GM10847 (cell line): ENCODE data around the gene BCAR3.

ENCODE experiments used
- POLR2A ChIP-seq: IDR thresholded peaks from 2 replicates; pipeline ENCODE4 v1.6.1; 2011; ENCODE audit not compliant: insufficient read length; ENCODE audit errors: extremely low read depth

The BCAR3 gene

DNA sequence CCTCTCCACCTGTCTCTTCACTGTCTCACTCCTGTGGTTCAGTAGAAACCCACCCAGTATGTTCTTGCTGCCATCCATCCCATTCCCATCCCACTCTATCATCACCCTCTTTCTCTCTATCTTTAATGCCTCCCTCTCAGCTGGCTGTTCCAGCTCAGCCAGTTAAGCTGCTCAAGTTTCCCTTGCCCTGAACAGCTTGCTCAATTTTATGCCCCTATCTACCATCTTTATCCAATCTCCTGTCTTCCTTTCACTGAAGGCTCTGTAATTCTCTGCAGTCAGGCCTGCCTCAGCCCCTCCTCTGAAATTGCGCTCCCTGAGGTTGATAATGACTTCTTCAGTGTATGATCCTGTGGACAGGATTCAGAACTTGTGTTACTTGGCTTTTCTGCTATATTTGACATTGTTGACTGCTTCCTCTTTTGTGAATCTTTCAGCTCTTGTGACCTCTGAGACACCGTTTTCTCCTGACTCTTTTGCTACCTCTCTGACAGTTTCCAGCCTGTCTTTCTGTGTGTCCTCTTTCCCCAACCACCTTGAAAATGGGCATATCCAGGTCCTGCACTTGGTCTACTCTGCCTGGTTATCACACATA is 13.9 kb upstream of the BCAR3 start:
- no peak for TF ChIP-seq POLR2A

DNA sequence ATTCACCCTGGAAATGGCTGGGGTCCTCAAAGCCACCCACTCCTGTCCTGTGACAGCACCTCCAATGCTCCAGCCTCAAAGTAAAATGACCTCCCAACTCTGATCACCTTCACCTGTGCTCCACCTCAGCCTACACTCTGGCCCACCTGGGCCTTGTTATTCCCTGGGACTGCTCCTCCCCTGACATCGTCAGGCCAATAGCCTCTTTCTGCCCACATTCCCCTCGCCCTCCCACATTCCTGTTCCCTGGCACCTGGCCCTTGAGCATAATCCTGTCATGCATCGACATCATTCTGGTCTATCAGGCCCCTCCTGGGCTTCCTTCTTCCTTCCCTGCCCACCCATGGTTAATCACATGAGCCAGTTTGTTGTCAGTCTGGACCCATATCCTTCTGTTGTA is 13.2 kb upstream of the BCAR3 start:
- TF ChIP-seq POLR2A: no peak

- TF ChIP-seq POLR2A: no peak
Observed at GRCh38 chr1:93694039-93694438, 12.4 kb upstream of the BCAR3 start.

DNA sequence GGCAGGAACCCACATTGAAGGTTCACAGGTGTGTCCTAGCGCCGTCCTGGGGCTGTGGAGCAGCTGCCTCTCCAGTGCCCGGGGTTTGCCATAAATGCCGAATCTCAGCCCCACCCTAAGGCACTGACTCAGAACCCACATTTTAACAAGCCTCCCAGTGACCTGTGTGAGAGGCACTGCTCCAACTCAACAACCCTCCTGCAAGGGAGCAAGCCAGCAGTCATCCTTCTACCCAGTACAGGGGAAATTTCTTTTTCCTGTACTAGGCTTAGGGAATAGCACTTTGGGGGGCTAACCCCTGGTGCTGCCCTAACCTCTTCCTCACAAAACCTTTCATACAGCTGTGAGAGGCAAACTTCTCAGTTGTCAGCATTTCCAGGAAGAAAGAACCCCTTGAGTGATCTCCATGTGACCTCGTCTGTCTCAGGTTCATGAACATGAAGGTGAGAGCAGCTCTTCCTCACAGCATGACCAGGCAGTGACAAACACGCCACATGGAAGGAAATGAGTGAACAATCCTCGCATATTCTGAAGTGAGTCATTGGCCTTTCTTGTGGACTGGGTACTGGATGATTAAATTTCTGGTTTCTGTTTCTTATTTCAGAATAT is 11.4 kb upstream of the BCAR3 start:
- no peak for TF ChIP-seq POLR2A

- no peak for TF ChIP-seq POLR2A
Observed at GRCh38 chr1:93692451-93692861, 10.8 kb upstream of the BCAR3 start.

GRCh38 chr1:93692026-93692425 is 10.4 kb upstream of the BCAR3 start:
- TF ChIP-seq POLR2A: no peak

- TF ChIP-seq POLR2A: no peak
Observed at GRCh38 chr1:93690921-93691789, 9.5 kb upstream of the BCAR3 start.

DNA sequence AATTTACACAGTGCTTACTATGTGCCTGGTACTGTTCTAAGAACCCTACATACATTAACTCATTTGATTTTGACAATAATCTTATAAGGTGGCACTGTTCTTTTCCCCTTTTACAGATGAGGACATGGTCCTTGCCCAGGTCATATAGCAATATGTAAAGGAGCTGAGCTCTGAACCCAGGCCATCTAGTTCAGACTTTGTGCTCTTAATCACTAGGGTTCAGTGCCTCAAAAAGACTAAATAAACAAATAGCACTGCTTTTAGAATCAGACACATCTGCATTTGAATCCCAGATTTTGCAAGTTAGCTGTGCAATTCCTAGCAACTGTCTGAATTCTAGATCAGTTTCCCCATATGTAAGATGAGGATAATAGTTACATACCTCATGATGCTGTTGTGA is 8.7 kb upstream of the BCAR3 start:
- no peak for TF ChIP-seq POLR2A

DNA sequence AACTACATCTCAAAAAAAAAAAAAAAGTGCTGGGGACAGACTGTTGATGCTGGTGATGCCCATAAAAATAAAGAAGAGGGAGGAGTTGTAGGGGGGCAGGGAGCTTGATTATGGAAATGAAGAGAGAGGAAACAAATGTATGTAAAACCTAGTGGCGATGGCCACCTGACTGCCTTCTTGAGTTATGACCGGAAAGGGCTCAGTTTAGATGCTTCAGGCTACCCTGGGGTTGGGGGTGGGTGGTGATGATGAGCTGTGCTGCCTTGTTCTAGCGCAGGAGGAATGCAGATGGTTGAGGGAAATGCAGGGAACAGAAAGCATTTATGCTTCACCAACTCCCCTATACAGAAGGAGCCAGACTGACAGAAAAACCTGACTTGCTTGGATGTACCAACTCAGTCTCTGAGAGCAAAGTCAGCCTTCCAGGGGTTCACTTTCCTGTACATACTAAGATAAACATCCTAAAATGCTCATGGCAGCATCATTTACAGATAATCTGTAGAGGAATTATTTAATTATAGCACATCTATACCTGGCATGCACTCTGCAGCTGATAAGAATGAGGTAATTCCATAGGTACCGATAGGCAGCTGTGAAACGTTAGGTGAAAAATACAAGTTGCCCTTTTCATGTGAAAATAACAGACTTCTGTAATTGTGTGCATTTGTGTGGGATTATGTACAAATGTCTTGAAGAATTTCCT is 8.0 kb upstream of the BCAR3 start:
- TF ChIP-seq POLR2A: no peak

DNA sequence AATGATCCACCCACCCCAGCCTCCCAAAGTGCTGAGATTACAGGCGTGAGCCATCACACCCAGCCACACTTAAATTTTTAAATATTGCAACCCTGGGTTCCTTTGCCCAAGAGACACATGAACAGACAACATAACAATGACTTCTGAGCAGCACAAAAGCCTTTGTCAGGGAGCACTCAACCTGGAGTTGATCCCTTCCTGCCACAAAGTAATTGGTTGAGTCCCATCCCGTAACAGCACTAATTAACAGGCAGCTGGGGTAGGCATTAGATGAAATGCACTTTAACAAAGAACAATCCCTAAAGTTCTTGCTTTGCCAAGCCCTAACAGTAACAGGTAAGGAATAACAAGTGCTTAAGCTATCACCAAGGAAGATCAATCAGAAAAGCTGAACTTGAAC is 5.9 kb upstream of the BCAR3 start:
- no peak for TF ChIP-seq POLR2A

DNA sequence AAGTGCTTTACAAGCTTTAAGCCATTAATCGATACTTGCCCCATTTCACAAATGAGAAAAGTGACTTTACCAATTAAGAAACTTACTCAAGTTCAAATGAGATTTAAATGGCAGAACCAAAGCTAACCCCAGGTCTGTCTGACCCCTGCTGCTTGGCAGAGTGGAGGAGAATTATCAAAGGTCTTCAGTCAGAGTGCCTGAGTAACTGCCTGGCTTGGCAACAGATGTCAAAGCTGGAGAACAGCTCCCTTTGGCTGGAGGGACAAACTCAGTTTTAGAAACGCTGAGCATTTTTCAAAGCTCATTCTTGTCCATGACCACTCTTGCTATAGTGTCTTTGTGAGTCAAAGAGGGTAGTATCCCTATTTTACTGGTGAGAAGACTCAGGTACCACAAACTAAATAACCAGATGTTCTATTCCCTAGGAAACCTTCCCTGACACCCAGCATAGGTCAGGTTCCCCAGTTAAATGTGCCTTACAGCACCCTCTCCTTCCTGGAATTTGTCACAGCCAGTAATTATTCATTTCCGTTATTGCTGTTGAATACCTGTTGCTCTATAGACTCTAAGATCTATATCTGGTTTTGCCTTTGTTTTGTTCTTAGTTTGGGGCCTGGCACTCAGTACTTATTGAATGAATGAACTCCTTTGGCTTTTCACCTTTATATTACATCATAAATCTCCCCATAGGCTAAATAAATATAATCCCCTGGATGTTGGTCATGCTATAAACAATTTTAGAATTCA is 5.0 kb upstream of the BCAR3 start:
- no peak for TF ChIP-seq POLR2A

- no peak for TF ChIP-seq POLR2A
Observed at GRCh38 chr1:93685918-93686317, 4.3 kb upstream of the BCAR3 start.

GRCh38 chr1:93683234-93683633 is 1.6 kb upstream of the BCAR3 start:
- no peak for TF ChIP-seq POLR2A

DNA sequence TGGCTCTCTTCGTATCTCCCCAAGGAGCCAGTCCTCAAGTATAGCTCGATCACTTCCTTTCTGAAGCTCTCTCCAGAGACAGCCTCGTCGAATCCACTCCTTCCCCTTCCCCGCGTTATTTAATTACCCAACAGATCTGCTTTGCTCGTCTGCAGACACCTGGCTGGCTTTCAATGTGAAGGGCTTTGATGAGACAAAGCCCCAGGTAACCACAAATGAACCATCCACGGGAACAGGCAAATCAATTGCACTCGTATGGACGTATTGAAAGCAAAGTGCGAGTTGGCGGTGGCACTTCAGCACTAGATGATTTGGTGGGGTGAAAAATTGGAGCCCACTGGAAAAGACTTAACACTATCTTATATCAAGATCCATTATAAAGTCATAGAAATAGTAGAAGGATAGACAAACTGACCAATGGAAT is 364 bp upstream of the BCAR3 start:
- TF ChIP-seq POLR2A: no peak
